ENCODE data around the gene ABR. TPM values are rescaled to one million over a fixed set of nuclear protein-coding genes. Genes with fewer than 3 reads are reported as not detected.

Gene ABR
- total RNA-seq, 1 donor from 2014 or later = 24.5 TPM

DNA sequence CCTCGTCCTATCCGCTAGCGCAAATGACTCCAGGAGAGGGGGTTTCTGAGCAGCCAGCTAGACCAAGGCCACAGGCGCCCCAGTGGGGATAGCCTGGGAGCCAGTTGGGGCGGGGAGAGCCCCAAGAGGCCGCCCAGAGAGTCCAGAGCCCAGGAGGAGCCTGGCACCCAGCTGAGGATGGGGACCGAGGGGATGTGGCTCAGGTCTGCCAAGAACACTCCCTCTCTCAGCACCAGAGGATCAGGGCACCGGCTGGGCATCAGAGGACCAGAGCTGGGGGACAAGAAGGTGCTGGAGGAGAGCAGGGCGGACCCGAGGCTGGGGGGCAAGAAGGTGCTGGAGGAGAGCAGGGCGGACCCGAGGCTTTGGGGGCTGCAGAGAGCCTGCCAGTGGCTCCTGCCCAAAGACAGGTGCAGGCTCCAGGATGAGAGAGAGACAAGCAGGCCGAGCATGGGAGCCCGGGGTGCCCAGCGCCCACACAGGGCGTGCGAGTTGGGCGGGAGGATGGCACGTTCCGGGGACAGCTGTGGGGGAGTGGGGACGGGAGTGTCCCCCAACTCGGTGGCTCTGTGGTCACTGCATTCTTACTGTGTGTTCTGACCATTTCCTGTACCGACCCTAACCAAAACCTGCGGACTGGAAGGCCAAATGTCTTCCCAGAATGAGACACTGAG, 143.5 kb downstream of the ABR start:
- H3K4me1 ChIP-seq (ENCODE audit: control insufficient read depth in 3 of 3, insufficient read depth in 3 of 3, low read length in 3 of 3) = peaks cover 10 to 34% (median 24%) of the 10 kb centered on the region in 3 donors
- H3K4me3 ChIP-seq (ENCODE audit: low read length in 3 of 3) = no peak overlapping the region
- H3K27me3 ChIP-seq (ENCODE audit: control insufficient read depth in 3 of 3, insufficient read depth in 3 of 3, low read length in 3 of 3) = peaks cover 0 to 10% (median 2%) of the 10 kb centered on the region in 3 donors
- no peaks in the 10 kb centered on the region for H3K9me3 ChIP-seq (ENCODE audit: control insufficient read depth in 3 of 3, low read length in 3 of 3)
- no peak overlapping the region for H3K9ac ChIP-seq (ENCODE audit: low read depth in 1 of 3, low read length in 3 of 3)
- H3K27ac ChIP-seq (ENCODE audit: low read depth, low read length) = no peak overlapping the region
- no peaks in the 10 kb centered on the region for H3K36me3 ChIP-seq (ENCODE audit: control insufficient read depth in 3 of 3, insufficient read depth in 3 of 3, low read length in 3 of 3)

DNA sequence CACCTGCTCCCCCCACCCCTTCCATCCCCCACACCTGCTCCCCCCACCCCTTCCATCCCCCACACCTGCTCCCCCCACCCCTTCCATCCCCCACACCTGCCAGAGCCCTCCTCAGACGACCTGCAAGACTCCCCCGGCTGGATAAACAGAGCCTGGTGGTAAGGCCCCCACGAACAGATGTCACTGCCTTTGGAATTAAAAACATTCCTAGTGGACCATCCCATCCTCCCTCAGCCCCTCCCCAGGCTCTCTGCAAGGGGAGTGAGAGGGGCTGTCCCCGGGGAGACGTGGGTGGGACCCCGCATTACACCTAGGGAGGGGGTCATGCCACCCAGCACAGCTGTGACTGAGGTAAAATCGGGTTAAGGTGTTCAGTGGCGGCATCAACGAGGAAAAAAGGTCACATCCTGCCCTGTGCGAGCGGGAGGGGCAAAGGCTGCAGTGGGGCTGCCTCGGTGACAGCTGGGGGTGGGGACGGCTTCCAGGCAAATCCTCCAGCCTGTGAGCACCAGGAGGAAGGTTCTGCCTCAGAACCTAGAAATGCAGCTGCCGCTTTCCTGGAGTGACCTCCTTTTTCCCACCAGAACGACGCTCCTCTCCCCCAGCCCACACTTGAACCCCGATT, 144.1 kb downstream of the ABR start:
- peaks cover 0 to 11% (median 2%) of the 10 kb centered on the region in 3 donors for H3K27me3 ChIP-seq (ENCODE audit: control insufficient read depth in 3 of 3, insufficient read depth in 3 of 3, low read length in 3 of 3)
- no peaks in the 10 kb centered on the region for H3K36me3 ChIP-seq (ENCODE audit: control insufficient read depth in 3 of 3, insufficient read depth in 3 of 3, low read length in 3 of 3)
- H3K9me3 ChIP-seq (ENCODE audit: control insufficient read depth in 3 of 3, low read length in 3 of 3) = no peaks in the 10 kb centered on the region
- no peak overlapping the region for H3K27ac ChIP-seq (ENCODE audit: low read depth, low read length)
- H3K4me3 ChIP-seq (ENCODE audit: low read length in 3 of 3) = no peak overlapping the region
- peaks cover 12 to 35% (median 30%) of the 10 kb centered on the region in 3 donors for H3K4me1 ChIP-seq (ENCODE audit: control insufficient read depth in 3 of 3, insufficient read depth in 3 of 3, low read length in 3 of 3)
- no peak overlapping the region for H3K9ac ChIP-seq (ENCODE audit: low read depth in 1 of 3, low read length in 3 of 3)

DNA sequence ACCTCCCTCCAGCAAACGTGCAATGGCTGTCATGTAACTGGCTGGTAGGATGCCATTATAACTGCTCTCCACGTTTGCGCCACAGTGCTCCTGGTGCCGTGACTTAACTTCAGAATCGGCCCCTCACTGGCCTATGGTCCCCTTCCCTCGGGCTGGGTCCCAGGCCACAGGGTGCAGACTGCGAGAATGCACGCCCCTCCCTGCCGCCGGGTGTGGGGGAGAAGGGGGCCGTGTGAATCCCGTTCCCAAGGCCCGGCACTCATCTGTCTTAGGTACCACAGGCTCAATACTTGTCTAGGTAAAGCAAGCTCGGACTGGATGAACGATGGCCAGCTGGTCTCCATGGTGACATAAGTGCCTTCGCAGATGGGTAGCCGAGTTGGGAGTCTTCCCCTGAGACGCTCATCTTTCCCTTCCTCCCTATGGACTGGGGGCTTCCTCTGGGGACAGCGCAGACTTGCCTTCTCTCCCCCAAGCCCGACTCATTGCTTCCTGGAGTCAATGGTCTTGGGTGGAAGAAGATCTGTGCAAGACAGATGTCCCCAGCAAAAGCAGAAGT, 145.1 kb downstream of the ABR start:
- Histone ChIP-seq H3K4me1 (ENCODE audit: control insufficient read depth in 3 of 3, insufficient read depth in 3 of 3, low read length in 3 of 3) (peaks cover 12 to 35% (median 30%) of the 10 kb centered on the region in 3 donors), H3K36me3 (ENCODE audit: control insufficient read depth in 3 of 3, insufficient read depth in 3 of 3, low read length in 3 of 3) (no peaks in the 10 kb centered on the region), H3K27me3 (ENCODE audit: control insufficient read depth in 3 of 3, insufficient read depth in 3 of 3, low read length in 3 of 3) (peaks cover 0 to 15% (median 0%) of the 10 kb centered on the region in 3 donors), H3K27ac (ENCODE audit: low read depth, low read length) (no peak overlapping the region), H3K4me3 (ENCODE audit: low read length in 3 of 3) (no peak overlapping the region), H3K9me3 (ENCODE audit: control insufficient read depth in 3 of 3, low read length in 3 of 3) (no peaks in the 10 kb centered on the region), H3K9ac (ENCODE audit: low read depth in 1 of 3, low read length in 3 of 3) (no peak overlapping the region)

DNA sequence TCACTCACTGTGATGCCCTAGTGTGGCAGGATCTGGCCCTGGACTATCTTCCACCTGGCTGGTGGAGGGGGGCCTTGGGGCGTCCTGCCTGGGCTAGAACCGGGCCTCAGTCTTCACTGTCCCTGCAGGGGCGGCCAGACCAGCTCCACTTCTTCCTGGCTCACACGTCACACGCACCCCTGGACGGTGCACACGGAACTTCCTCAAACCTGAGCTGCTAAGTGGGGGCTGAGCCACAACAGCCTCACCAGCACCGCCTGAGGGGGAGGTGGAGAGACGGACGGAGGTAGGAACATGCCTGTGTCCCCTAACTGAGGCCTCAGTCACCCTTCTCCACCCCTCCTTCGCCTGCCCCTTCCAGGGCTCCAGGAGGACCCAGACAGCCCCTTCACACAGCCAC, 146.3 kb downstream of the ABR start:
- no peak overlapping the region for H3K9ac ChIP-seq (ENCODE audit: low read depth in 1 of 3, low read length in 3 of 3)
- H3K4me1 ChIP-seq (ENCODE audit: control insufficient read depth in 3 of 3, insufficient read depth in 3 of 3, low read length in 3 of 3) = peaks cover 16 to 34% (median 26%) of the 10 kb centered on the region in 3 donors
- no peaks in the 10 kb centered on the region for H3K9me3 ChIP-seq (ENCODE audit: control insufficient read depth in 3 of 3, low read length in 3 of 3)
- H3K4me3 ChIP-seq (ENCODE audit: low read length in 3 of 3) = no peak overlapping the region
- peaks cover 0 to 15% (median 0%) of the 10 kb centered on the region in 3 donors for H3K27me3 ChIP-seq (ENCODE audit: control insufficient read depth in 3 of 3, insufficient read depth in 3 of 3, low read length in 3 of 3)
- H3K27ac ChIP-seq (ENCODE audit: low read depth, low read length) = no peak overlapping the region
- H3K36me3 ChIP-seq (ENCODE audit: control insufficient read depth in 3 of 3, insufficient read depth in 3 of 3, low read length in 3 of 3) = no peaks in the 10 kb centered on the region

DNA sequence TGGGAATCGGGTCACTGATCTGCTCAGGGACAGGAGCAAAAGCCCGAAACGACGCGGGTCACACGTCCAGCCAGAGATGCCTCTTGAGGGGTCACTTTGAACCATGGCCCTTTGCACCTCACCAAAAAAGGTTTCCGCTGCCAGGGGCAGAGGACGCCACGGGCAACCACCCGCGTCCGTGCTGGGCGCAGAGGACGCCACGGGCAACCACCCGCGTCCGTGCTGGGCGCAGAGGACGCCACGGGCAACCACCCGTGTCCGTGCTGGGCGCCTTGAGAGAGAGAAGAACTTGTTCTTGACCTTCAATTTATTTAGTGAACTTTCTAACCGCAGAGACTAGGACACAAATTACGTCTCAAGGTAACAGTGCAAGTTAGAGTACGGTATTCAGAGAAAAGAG, 147.4 kb downstream of the ABR start:
- no peak overlapping the region for H3K9ac ChIP-seq (ENCODE audit: low read depth in 1 of 3, low read length in 3 of 3)
- no peak overlapping the region for H3K27ac ChIP-seq (ENCODE audit: low read depth, low read length)
- no peaks in the 10 kb centered on the region for H3K9me3 ChIP-seq (ENCODE audit: control insufficient read depth in 3 of 3, low read length in 3 of 3)
- peaks cover 0 to 15% (median 0%) of the 10 kb centered on the region in 3 donors for H3K27me3 ChIP-seq (ENCODE audit: control insufficient read depth in 3 of 3, insufficient read depth in 3 of 3, low read length in 3 of 3)
- H3K4me1 ChIP-seq (ENCODE audit: control insufficient read depth in 3 of 3, insufficient read depth in 3 of 3, low read length in 3 of 3) = peaks cover 16 to 36% (median 26%) of the 10 kb centered on the region in 3 donors
- H3K4me3 ChIP-seq (ENCODE audit: low read length in 3 of 3) = no peak overlapping the region
- peaks cover 0 to 2% (median 0%) of the 10 kb centered on the region in 3 donors for H3K36me3 ChIP-seq (ENCODE audit: control insufficient read depth in 3 of 3, insufficient read depth in 3 of 3, low read length in 3 of 3)

DNA sequence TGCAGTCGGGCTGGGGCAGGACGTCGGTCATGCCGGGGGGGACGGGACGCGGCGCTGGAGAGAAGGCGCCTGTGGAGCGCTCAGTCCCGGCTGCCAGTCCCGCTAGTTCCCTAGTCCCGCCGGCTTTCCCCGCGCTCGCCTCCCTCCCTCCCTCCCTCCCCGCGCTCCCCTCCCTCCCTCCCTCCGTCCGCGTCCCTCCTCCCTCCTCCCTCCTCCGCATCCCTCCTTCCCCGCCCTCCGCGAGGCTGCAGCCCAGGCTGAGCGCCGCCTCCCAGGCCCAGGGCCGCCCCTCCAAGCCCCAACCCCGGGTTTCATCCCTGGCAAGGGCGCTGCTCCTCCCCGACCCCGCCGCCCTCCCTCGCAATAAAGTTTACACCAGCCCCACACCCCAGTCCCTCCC, 148.1 kb downstream of the ABR start:
- H3K4me3 ChIP-seq (ENCODE audit: low read length in 3 of 3) = no peak overlapping the region
- no peak overlapping the region for H3K27ac ChIP-seq (ENCODE audit: low read depth, low read length)
- H3K36me3 ChIP-seq (ENCODE audit: control insufficient read depth in 3 of 3, insufficient read depth in 3 of 3, low read length in 3 of 3) = peaks cover 0 to 2% (median 0%) of the 10 kb centered on the region in 3 donors
- peaks cover 16 to 42% (median 28%) of the 10 kb centered on the region in 3 donors for H3K4me1 ChIP-seq (ENCODE audit: control insufficient read depth in 3 of 3, insufficient read depth in 3 of 3, low read length in 3 of 3)
- peaks cover 0 to 15% (median 0%) of the 10 kb centered on the region in 3 donors for H3K27me3 ChIP-seq (ENCODE audit: control insufficient read depth in 3 of 3, insufficient read depth in 3 of 3, low read length in 3 of 3)
- H3K9me3 ChIP-seq (ENCODE audit: control insufficient read depth in 3 of 3, low read length in 3 of 3) = no peaks in the 10 kb centered on the region
- H3K9ac ChIP-seq (ENCODE audit: low read depth in 1 of 3, low read length in 3 of 3) = no peak overlapping the region

DNA sequence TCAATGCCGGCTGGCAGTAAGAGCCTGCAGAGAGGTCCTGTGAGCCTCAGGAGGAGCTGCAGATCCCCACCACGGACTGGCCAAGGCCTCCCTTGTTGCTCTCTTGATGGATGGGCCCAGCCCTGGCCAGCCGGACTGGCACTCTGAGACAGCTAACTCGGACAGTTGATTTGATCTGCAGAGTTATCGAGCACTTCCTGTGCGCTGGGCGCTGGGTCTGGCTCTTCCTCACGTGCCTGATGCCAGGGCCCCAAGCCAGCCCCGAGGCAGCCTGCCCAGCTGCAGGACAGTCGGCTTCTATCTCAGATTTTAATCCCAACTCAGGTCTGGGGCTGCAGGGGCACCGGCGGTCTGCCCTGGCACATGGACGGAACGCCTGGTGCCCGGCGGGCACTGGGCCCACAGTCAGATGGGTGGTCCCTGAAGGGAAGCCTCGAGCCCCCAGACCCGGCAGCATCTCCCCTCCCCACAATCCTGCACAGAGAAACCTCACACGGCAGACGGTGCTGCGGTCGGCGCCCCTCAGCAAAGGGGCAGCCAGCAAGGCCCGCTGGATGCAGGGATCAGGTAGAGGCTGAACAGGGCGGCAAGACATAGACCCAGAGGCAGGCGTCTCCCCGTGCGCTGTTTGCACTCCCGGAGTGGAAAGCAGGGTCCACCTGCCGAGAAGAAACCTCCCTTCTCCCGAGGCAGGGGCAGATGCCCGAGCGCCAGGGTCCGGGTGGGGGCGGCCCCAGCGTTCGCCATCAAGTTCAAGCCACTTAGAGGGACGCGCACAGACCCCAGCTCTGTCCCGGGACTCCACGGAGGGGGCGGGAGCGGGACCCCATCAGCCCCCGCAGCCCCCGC, 148.9 kb downstream of the ABR start:
- H3K9me3 ChIP-seq (ENCODE audit: control insufficient read depth in 3 of 3, low read length in 3 of 3) = no peaks in the 10 kb centered on the region

DNA sequence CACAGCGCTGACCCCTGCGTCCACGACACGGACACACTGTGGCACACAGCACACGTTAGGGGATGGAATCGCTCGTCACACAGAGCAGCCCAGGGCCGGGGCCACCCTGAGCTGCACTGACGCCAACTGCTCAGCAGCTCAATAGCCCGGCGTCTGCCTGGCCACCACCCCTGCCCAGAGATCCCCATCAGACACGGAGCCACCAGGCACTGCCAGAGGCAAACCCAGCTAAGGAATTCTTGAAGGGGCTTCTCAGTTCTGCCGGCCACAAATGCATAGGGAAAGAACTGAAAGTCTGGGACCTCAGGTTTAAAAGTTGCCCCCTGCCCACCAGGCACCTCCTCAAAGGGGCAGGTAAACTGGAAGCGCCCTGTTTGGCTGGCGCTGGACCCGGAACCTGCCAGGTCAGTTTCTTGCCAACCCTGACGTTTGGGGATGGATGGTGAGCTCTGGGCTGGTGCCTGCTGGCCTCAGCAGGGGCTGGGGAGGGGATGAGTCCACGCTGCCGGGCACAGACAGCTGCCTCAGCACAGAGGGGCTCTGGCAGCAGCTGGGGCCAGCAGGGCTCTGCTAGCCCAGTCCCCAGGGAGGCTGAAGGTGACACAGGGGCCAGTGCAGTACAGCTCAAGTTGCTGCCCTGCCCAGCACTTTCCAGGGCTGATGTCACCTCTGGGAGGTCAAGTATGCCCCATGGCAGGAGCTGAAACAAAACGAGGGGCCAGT, 149.7 kb downstream of the ABR start:
- H3K36me3 ChIP-seq (ENCODE audit: control insufficient read depth in 3 of 3, insufficient read depth in 3 of 3, low read length in 3 of 3) = peaks cover 0 to 4% (median 0%) of the 10 kb centered on the region in 3 donors
- peak overlapping the region; percentile 37 to 59 (median 54) for H3K4me3 ChIP-seq (ENCODE audit: low read length in 3 of 3)

More for the DNA sequence above, 148.9 kb downstream of the ABR start:
- Histone ChIP-seq H3K27ac (ENCODE audit: low read depth, low read length) (peak overlapping the region; percentile 72), H3K4me3 (ENCODE audit: low read length in 3 of 3) (peak overlapping the region; percentile 37 to 59 (median 52)), H3K36me3 (ENCODE audit: control insufficient read depth in 3 of 3, insufficient read depth in 3 of 3, low read length in 3 of 3) (peaks cover 0 to 3% (median 0%) of the 10 kb centered on the region in 3 donors), H3K4me1 (ENCODE audit: control insufficient read depth in 3 of 3, insufficient read depth in 3 of 3, low read length in 3 of 3) (peaks cover 16 to 49% (median 28%) of the 10 kb centered on the region in 3 donors), H3K9ac (ENCODE audit: low read depth in 1 of 3, low read length in 3 of 3) (peak overlapping the region in 2 of 3 donors; percentile 57 to 68), H3K27me3 (ENCODE audit: control insufficient read depth in 3 of 3, insufficient read depth in 3 of 3, low read length in 3 of 3) (peaks cover 0 to 15% (median 0%) of the 10 kb centered on the region in 3 donors)

More for the DNA sequence above, 149.7 kb downstream of the ABR start:
- H3K27me3 ChIP-seq (ENCODE audit: control insufficient read depth in 3 of 3, insufficient read depth in 3 of 3, low read length in 3 of 3) = peaks cover 0 to 15% (median 0%) of the 10 kb centered on the region in 3 donors
- H3K9me3 ChIP-seq (ENCODE audit: control insufficient read depth in 3 of 3, low read length in 3 of 3) = no peaks in the 10 kb centered on the region
- peak overlapping the region; percentile 72 for H3K27ac ChIP-seq (ENCODE audit: low read depth, low read length)
- H3K9ac ChIP-seq (ENCODE audit: low read depth in 1 of 3, low read length in 3 of 3) = peak overlapping the region; percentile 34 to 68 (median 57)
- peaks cover 16 to 47% (median 28%) of the 10 kb centered on the region in 3 donors for H3K4me1 ChIP-seq (ENCODE audit: control insufficient read depth in 3 of 3, insufficient read depth in 3 of 3, low read length in 3 of 3)

All from skeletal muscle tissue (tissue), 4 donors.